ENCODE data around the gene RXRA. TPM values are rescaled to one million over a fixed set of nuclear protein-coding genes. Genes with fewer than 3 reads are reported as not detected.

Gene RXRA
- total and polyA plus RNA-seq, 2 donors (not counting 3 experiments of a cell fraction or from before 2014, with no cell fraction given) = 15.4 to 37.4 TPM

GRCh38 chr9:134293611-134294152, 32.6 kb upstream of the RXRA start:
- no peak for DNase-seq (ENCODE audit: low read depth, low spot score)
- dilution Hi-C loops (cut with MboI; ENCODE audit: extremely low pct_ligation_motif_present, low sequenced_read_pairs) (no loop called here), intact Hi-C loops (cut with micrococcal nuclease) (no loop called here)
- no peaks in the 10 kb centered on the region for H3K9me1 ChIP-seq (replicated peaks; ENCODE audit: control insufficient read depth, extremely low read depth, insufficient read depth, low read length)
- ChIA-PET POLR2A (no interaction called here), CTCF (interaction anchor here (0.7 to 1.4 kb wide), 2 partner anchors 17 to 117 kb away, joined by 3 read pairs; no protein-coding TSS in a partner anchor)
- H3K4me1 ChIP-seq (ENCODE audit: control insufficient read depth, extremely low read depth, insufficient read depth, low read length) = no peaks in the 10 kb centered on the region
- H3K27ac ChIP-seq (ENCODE audit: insufficient read depth, low read depth, low read length) = no peak overlapping the region
- BruUV-seq (replicated peaks) = no TSS peak
- H3K4me3 ChIP-seq (replicated peaks in 1 of 3; ENCODE audit: insufficient read depth in 1 of 3, low read depth in 1 of 3, low read length in 3 of 3) = no peak overlapping the region
- no peak overlapping the region for H3K9ac ChIP-seq (replicated peaks; ENCODE audit: extremely low read depth, insufficient read depth, low read length)
- no peaks in the 10 kb centered on the region for H3K9me3 ChIP-seq (replicated peaks; ENCODE audit: control insufficient read depth, insufficient read depth, low read length)
- H3K79me2 ChIP-seq (ENCODE audit: control insufficient read depth, insufficient read depth, low read length) = no peaks in the 10 kb centered on the region
- H3K27me3 ChIP-seq (ENCODE audit: control insufficient read depth in 2 of 2, insufficient read depth in 2 of 2, low read length in 2 of 2) = no peaks in the 10 kb centered on the region
- TF ChIP-seq MYC (IDR thresholded peaks at IDR 0.05; ENCODE audit: low read depth, low read length) (no peak), POLR2A (IDR thresholded peaks at IDR 0.05; ENCODE audit: low read depth, low read length) (no peak), POLR2AphosphoS5 (IDR thresholded peaks at IDR 0.05; ENCODE audit: insufficient read depth, low read depth, low read length) (no peak), MAX (IDR thresholded peaks at IDR 0.05; ENCODE audit: insufficient read depth, insufficient read length) (no peak), GATA2 (IDR thresholded peaks at IDR 0.05; ENCODE audit: insufficient read depth, insufficient read length, low read depth, low read length) (no peak), JUN (IDR thresholded peaks at IDR 0.05; ENCODE audit: borderline replicate concordance, insufficient read depth, insufficient read length, low read depth) (no peak), FOS (IDR thresholded peaks at IDR 0.05; ENCODE audit: borderline replicate concordance, insufficient read depth, low read length) (no peak), CTCF (IDR thresholded peaks at IDR 0.05; ENCODE audit: extremely low read depth in 1 of 2, insufficient read depth in 1 of 2, low read depth in 1 of 2, low read length in 2 of 2) (no peak), EZH2 (IDR thresholded peaks at IDR 0.05; ENCODE audit: borderline replicate concordance, low read depth, low read length, severe bottlenecking) (no peak)
- H3K4me2 ChIP-seq (ENCODE audit: insufficient read depth, low read length) = no peak overlapping the region
- peak overlapping the region; percentile 46 for H2AFZ ChIP-seq (ENCODE audit: low read depth, low read length)
- H3K36me3 ChIP-seq (ENCODE audit: control insufficient read depth in 2 of 2, extremely low read depth in 1 of 2, insufficient read depth in 2 of 2, low read length in 2 of 2) = no peaks in the 10 kb centered on the region
- no peak for FAIRE-seq
- no peaks in the 10 kb centered on the region for H4K20me1 ChIP-seq (replicated peaks; ENCODE audit: control insufficient read depth, extremely low read depth, insufficient read depth, low read length)

All from endothelial cell of umbilical vein (primary cell).